KBM-7 (cell line): ENCODE results near the gene IMPDH2.
"Not testable (repeated sequence)": the region's sequence is repeated elsewhere in the genome, so short reads cannot be mapped to it uniquely, and the experiment has no call there.

Experiments
- DNase-seq: peaks from one replicate; pipeline ENCODE4 v3.0.0-alpha.2; 2015
- in situ Hi-C: fragments of 300-500 bp; cut with MboI; formaldehyde crosslinking; loops from 2 replicates; pipeline ENCODE4 v1.14.3; 2020; ENCODE audit warnings: low sequenced_read_pairs, low pct_unique_long_range_greater_than_20kb, mixed read lengths

The IMPDH2 gene

GRCh38 chr3:49022688-49023171 lies 6.5 kb downstream of the IMPDH2 start:
- in situ Hi-C loops: no loop called here
- peak; percentile 44 for DNase-seq

GRCh38 chr3:49021813-49022687 lies 7.1 kb downstream of the IMPDH2 start, which contains the start of gene NDUFAF3:
Gene NDUFAF3, plus strand, starts transcription at chr3:49022121. Its CDS starts 24 bp downstream, at chr3:49022145.
- in situ Hi-C loops: no loop called here
- DNase-seq: peak; percentile 89

DNA sequence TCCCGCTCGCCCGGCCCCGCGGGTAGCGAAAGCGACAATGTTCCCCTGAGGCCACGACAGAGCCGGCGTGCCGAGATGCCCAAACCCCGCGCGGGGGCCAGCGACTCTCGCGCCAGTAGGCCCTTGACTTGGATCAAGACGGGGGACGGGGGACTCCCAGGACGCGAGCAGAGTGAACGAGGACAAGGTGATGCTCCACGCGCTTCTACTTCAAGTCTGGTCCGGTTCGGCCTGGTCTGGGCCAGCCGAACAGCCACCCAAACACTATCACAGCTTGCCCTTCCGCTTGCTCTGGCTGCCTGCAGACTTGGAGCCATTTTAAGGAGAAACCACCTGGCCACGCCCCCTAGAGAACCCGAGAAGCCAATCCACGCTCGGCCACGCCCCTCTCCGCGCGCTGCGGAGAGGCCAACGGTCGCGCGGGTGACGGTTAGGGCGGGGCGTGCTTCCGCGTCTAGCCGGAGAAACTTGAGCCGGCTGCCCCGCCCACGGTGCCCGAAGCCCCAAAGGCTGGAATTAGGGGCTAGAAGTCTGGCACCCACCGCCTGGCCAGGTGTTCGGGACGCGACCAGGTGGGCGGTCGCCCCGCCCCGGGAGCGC lies 7.9 kb downstream of the IMPDH2 start:
- DNase-seq: peak; percentile 99
- in situ Hi-C loops: no loop called here

DNA sequence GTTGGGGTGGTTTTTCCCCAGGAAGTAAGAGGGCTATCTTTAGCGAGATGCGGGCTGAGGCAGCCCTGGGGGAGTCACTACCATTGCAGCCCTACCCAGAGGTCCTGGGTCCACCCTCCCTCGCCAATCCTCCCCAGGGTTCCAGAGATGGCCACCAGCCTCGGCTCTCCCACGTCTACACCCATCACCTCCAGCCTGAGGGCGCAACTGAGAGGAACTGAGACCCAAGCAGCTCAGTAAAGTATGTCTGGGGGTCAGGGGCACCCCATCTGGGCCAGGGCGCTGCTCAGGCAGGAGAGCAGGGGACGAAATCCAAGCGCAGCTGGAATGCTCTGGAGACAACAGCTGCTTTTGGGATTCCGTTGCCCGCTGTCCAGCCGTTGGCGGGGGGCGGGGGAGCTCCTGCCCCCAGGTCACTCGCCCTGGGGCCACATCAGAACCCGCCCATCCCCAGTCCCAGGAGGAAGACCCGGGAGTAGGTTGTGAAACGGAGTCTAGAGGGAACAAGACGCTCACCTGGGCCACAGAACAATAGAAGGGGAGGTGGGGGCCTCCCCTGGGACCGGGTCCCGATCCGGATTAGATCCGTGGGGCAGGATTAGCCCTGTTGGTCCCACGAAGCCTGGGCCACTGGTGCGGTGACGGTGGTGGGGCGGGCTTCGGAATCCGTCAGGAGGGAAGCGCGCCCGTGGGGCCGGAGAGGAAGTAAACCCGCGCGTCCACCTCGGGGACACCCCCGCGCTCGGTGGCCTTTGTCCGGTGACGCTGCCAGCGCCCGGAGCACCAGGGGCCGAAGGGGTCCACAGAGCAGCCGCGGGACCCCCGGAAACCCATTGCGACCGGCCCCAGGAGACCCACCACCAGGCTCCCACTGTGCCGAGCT lies 8.6 kb downstream of the IMPDH2 start:
- in situ Hi-C loops: no loop called here

DNA sequence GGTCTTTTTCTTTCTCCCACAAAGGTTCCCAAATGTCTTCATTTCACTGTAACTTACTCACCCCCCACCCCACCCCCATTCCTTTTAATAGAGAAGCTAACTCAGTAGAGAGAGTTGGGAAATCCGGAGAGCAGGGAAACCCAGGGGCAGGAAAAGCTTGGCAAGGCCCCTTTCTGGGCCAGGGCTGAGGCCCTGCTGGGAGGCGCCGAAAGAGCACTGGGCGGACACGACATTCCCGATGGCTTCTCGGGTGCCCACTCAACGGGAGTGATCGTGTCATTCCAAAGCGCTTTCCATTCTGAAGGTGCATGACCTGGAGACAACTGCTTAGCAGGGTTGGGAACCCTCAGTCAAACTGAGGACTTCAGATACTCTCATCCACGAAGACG lies 9.3 kb downstream of the IMPDH2 start:
- DNase-seq: no peak

More for the DNA sequence above, 8.6 kb downstream of the IMPDH2 start:
- peak; percentile 69 for DNase-seq

DNA sequence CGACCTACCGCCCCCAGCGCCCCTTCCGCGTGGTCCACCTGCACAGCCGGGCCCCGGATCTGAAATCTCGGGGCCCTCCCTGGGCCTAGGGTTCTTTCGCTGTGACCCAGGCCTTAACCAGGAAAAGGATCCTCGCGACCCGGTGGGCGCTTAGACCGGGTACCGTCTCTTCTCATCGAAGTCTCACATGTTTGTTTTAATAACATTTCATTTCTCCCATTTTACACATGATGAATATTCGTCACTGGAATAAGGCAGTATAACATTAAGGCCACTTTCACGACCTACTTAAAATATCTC lies 10.5 kb downstream of the IMPDH2 start:
- DNase-seq: no peak
- in situ Hi-C loops: no loop called here

More for the DNA sequence above, 9.3 kb downstream of the IMPDH2 start:
- in situ Hi-C loops: no loop called here

- DNase-seq: peak; percentile 81
- in situ Hi-C loops: no loop called here
Measured at GRCh38 chr3:49017971-49018706, 11.1 kb downstream of the IMPDH2 start, which contains the start of gene DALRD3. Gene DALRD3, minus strand, starts transcription at chr3:49018580. Its CDS starts 16 bp downstream, at chr3:49018564.

- DNase-seq: no peak
- in situ Hi-C loops: no loop called here
Measured at GRCh38 chr3:49017229-49017970, 11.8 kb downstream of the IMPDH2 start.

GRCh38 chr3:49016414-49017228 lies 12.6 kb downstream of the IMPDH2 start:
- in situ Hi-C loops: no loop called here
- no peak for DNase-seq

DNA sequence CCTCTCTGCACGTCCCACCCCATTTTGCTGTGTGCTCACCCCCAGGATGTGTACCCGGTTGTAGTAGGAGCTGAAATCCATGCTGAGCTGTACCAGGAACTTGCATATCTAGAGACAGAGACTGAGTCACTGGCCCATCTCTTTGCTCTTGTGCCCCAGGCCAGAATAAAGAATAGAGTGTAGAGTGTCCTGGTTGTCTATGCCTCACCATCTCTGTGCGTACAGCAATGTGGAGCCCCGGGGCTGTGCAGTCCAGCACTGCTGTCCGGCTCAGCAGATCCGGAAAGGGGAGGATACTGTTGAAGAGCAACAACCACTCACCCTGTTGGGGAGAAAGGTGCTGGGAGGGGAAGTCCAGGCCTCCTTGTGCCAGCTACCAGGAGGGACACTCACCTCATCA lies 13.4 kb downstream of the IMPDH2 start:
- in situ Hi-C loops: no loop called here

GRCh38 chr3:49015072-49015471 lies 14.1 kb downstream of the IMPDH2 start:
- no peak for DNase-seq
- in situ Hi-C loops: no loop called here

More for the DNA sequence above, 13.4 kb downstream of the IMPDH2 start:
- DNase-seq: no peak

DNA sequence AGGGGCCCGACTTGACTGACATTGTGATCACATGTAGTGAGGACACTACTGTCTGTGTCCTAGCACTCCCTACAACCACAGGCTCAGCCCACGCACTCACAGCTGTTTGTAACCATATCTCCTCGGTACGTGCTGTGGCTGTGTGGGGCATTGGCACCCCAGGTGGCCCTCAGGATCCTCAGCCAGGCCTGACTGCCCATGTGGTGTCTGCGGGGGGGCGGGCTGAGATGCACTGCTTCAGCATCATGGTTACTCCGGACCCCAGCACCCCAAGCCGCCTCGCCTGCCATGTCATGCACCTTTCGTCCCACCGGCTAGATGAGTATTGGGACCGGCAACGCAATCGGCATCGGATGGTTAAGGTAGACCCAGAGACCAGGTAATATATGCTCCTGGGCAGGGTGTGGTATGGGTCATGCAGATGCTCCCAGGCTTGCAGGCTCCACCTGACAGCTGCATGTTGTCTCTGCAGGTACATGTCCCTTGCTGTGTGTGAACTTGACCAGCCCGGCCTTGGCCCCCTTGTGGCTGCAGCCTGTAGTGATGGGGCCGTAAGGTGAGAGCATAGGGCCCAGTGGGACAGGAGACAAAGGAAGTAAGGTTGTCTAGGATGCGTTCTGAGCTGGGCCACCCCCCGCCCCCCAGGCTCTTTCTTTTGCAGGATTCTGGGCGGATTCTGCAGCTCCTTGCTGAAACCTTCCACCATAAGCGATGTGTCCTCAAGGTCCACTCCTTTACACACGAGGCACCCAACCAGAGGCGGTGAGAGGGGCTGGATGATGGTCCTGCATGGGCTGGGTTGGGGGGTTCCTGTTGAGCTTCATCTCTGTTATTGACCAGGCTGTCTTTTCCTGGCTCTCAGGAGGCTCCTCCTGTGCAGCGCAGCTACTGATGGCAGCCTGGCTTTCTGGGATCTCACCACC lies 15.2 kb downstream of the IMPDH2 start:
- in situ Hi-C loops: no loop called here
- peak; percentile 64 for DNase-seq

- in situ Hi-C loops: no loop called here
- DNase-seq: no peak
Measured at GRCh38 chr3:49013113-49013737, 16.0 kb downstream of the IMPDH2 start.

DNA sequence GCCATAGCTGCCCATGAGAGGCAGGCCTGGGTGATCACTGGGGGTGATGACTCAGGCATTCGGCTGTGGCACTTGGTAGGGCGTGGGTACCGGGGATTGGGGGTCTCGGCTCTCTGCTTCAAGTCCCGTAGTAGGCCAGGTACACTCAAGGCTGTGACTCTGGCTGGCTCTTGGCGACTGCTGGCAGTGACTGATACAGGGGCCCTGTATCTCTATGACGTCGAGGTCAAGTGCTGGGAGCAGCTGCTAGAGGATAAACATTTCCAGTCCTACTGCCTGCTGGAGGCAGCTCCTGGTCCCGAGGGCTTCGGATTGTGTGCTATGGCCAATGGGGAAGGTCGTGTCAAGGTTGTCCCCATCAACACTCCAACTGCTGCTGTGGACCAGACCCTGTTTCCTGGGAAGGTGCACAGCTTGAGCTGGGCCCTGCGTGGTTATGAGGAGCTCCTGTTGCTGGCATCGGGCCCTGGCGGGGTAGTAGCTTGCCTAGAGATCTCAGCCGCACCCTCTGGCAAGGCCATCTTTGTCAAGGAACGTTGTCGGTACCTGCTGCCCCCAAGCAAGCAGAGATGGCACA lies 16.7 kb downstream of the IMPDH2 start:
- DNase-seq: no peak
- in situ Hi-C loops: no loop called here

DNA sequence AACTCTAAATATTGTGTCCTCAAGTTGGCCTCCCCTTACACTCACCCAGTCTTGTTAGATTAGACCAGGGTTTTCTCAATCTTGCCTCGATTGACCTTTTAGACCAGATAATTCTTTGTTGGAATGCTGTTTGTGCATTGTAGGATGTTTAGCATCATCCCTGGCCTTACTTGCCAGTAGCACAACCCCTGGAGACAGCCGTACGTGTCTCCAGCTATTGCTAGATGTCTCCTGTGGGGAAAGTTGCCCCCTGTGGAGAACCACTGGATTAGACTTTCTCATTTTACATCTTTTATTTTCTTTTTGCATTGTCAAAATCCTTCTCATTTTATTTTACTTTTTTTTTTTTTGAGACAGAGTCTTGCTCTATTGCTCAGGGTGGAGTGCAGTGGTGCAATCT lies 19.8 kb downstream of the IMPDH2 start:
- in situ Hi-C loops: no loop called here
- DNase-seq: no peak

GRCh38 chr3:49008627-49009026 lies 20.6 kb downstream of the IMPDH2 start:
- DNase-seq, in situ Hi-C loops: not testable (repeated sequence)
